GM12801 (cell line): ENCODE measurements around the gene TECTA.

Experiments
- TF ChIP-seq, protein P1 (sequence below): IDR thresholded peaks from one replicate; pipeline ENCODE4 v1.5.1; 2011; ENCODE audit warnings: control low read depth; ENCODE audit not compliant: insufficient read length; ENCODE audit errors: extremely low read depth

The TECTA gene

GRCh38 chr11:121138259-121138658 lies 37.2 kb downstream of the TECTA start:
- TF ChIP-seq, protein P1, sequence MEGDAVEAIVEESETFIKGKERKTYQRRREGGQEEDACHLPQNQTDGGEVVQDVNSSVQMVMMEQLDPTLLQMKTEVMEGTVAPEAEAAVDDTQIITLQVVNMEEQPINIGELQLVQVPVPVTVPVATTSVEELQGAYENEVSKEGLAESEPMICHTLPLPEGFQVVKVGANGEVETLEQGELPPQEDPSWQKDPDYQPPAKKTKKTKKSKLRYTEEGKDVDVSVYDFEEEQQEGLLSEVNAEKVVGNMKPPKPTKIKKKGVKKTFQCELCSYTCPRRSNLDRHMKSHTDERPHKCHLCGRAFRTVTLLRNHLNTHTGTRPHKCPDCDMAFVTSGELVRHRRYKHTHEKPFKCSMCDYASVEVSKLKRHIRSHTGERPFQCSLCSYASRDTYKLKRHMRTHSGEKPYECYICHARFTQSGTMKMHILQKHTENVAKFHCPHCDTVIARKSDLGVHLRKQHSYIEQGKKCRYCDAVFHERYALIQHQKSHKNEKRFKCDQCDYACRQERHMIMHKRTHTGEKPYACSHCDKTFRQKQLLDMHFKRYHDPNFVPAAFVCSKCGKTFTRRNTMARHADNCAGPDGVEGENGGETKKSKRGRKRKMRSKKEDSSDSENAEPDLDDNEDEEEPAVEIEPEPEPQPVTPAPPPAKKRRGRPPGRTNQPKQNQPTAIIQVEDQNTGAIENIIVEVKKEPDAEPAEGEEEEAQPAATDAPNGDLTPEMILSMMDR: no peak

- TF ChIP-seq, protein P1: no peak
These were observed 39.3 kb downstream of the TECTA start for GRCh38 chr11:121140369-121140768.

GRCh38 chr11:121141066-121141465 lies 40.0 kb downstream of the TECTA start:
- TF ChIP-seq, protein P1: no peak

DNA sequence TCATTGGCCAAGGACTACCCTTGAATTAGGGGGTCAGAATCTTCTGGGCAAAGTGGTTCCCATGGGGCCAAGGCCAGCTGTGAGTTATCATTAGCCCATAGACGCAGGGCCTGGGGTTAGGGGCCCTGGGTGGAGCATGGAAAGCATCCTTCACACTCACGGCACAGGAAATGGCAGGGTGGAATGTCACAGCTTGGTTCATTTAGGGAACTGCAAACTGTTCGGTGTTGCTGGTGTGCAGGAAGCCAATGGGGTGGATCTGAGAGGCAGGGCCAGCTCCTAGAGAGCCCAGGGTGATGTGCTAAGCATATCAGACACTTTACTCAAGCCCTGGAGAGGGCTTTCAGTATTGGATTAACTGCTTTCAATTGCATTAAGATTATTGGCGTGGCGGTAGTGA lies 42.9 kb downstream of the TECTA start:
- TF ChIP-seq, protein P1: no peak

DNA sequence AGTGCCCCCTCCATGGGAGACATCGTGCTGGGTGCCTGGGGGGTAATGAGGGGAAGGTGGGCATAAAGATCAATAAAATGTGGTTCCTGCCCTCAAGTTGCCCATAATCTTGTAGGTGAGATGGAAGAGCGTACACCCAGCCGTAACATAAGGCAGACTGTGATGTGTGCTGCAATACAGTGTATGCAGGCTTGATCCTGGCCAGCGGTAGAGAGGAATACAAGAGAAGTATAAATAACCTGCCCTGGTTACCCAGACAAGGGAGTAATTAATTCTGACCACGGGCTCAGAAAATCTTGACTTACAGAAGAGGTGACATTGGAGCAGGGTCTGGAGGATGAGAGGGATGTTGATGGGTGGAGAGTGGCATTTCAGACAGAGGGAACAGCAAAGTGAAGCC lies 43.7 kb downstream of the TECTA start:
- TF ChIP-seq, protein P1: no peak

DNA sequence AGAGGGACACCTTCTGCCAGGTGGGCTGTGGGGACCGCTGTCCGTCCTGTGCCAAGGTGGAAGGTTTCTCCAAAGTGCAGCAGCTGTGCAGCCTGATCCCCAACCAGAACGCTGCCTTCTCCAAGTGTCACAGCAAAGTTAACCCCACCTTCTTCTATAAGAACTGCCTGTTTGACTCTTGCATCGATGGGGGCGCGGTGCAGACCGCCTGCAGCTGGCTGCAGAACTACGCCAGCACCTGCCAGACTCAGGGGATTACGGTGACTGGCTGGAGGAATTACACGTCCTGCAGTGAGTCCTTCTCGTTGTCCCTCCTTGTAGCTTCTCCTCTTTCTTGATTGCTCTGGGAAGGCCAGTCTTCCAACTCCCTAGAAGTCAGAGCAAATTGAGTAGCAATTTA lies 44.8 kb downstream of the TECTA start:
- TF ChIP-seq, protein P1: no peak

DNA sequence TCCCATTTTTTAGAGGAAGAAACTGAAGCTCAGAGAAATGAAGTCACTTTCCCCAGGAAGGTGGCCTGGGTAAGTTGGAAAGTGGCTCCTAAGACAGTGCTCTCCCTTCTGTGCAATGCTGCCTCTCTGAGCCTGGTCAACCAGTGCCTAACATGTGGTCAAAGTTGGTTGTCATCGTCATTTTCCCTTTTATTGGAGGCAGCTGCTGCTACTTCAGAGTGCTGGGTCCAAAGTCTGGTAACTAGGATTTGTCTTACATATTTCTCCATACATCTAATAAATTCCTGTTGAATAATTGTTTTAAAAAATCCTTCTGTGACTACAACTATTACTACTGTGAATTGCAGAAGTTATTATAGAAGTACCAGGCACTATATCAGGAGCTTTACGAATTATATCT lies 48.1 kb downstream of the TECTA start:
- TF ChIP-seq, protein P1: no peak

GRCh38 chr11:121151207-121151688 lies 50.2 kb downstream of the TECTA start:
- TF ChIP-seq, protein P1: no peak
